Glutamatergic neuron (in vitro differentiated cells): ENCODE data around the gene PPFIBP1. TPM values are rescaled to one million over a fixed set of nuclear protein-coding genes. Genes with fewer than 3 reads are reported as not detected.

Experiments used
- DNase-seq: peaks from one replicate; pipeline ENCODE4 v3.0.0; 2022
- H3K27ac Mint-ChIP-seq: one replicate; pipeline ENCODE4 v1.8.0; 2020; ENCODE audit warnings: mild to moderate bottlenecking, mixed read lengths, inconsistent platforms; ENCODE audit not compliant: unreplicated experiment
- H3K27me3 Mint-ChIP-seq: one replicate; pipeline ENCODE4 v1.8.0; 2020; ENCODE audit warnings: mild to moderate bottlenecking, moderate library complexity, mixed read lengths, inconsistent platforms; ENCODE audit not compliant: unreplicated experiment
- H3K36me3 Mint-ChIP-seq: one replicate; pipeline ENCODE4 v1.8.0; 2020; ENCODE audit warnings: mild to moderate bottlenecking, mixed read lengths, inconsistent platforms; ENCODE audit not compliant: unreplicated experiment
- H3K4me1 Mint-ChIP-seq: one replicate; pipeline ENCODE4 v1.8.0; 2020; ENCODE audit warnings: mild to moderate bottlenecking, low read depth, mixed read lengths, inconsistent platforms; ENCODE audit not compliant: unreplicated experiment
- H3K4me3 Mint-ChIP-seq: one replicate; pipeline ENCODE4 v1.8.0; 2020; ENCODE audit warnings: mild to moderate bottlenecking, mixed read lengths, inconsistent platforms; ENCODE audit not compliant: unreplicated experiment
- H3K9me3 Mint-ChIP-seq: one replicate; pipeline ENCODE4 v1.8.0; 2020; ENCODE audit warnings: mild to moderate bottlenecking, moderate library complexity, mixed read lengths, inconsistent platforms; ENCODE audit not compliant: unreplicated experiment
- total RNA-seq: library from RNA; stranded (reverse); fragmentation: NEBNext Ultra II Directional; extraction: Animal tissue kit (Norgen Biotek cat#: 25700); gene quantifications from one replicate; pipeline ENCODE4 v1.2.1, GENCODE V29; 2021; ENCODE audit not compliant: unreplicated experiment
- TF ChIP-seq, protein P1 (sequence below): fragments of 200-600 bp; sonication (generic); IDR thresholded peaks from one replicate; pipeline ENCODE4 v1.5.0; 2021; ENCODE audit not compliant: partially characterized antibody, unreplicated experiment

The PPFIBP1 gene
- total RNA-seq, 1 donor from 2014 or later = 43.0 TPM

DNA sequence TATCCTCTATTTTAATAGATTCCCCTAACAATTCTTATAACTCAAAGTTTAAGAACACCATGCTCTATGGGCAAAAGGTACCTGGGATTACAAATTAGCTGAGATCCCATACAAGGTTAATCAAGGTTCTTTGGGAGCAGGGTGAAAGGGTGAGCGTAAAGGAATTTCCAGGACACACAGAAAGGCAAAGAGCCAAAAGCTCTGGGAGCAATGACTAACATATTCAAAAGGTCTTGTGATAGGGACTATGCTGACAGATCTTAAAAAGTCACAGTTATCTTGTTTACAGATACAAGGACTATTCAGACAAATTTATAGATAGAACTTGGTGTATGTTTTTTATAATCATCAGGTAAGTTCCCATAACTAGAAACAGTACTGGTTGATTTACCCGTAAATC is 19.5 kb upstream of the PPFIBP1 start:
- Mint-ChIP-seq H3K27me3 (no peaks in the 10 kb centered on the region), H3K4me3 (no peak overlapping the region), H3K4me1 (no peaks in the 10 kb centered on the region), H3K36me3 (no peaks in the 10 kb centered on the region), H3K27ac (no peak overlapping the region), H3K9me3 (no peaks in the 10 kb centered on the region)
- no peak for DNase-seq
- TF ChIP-seq, protein P1, sequence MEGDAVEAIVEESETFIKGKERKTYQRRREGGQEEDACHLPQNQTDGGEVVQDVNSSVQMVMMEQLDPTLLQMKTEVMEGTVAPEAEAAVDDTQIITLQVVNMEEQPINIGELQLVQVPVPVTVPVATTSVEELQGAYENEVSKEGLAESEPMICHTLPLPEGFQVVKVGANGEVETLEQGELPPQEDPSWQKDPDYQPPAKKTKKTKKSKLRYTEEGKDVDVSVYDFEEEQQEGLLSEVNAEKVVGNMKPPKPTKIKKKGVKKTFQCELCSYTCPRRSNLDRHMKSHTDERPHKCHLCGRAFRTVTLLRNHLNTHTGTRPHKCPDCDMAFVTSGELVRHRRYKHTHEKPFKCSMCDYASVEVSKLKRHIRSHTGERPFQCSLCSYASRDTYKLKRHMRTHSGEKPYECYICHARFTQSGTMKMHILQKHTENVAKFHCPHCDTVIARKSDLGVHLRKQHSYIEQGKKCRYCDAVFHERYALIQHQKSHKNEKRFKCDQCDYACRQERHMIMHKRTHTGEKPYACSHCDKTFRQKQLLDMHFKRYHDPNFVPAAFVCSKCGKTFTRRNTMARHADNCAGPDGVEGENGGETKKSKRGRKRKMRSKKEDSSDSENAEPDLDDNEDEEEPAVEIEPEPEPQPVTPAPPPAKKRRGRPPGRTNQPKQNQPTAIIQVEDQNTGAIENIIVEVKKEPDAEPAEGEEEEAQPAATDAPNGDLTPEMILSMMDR = no peak

DNA sequence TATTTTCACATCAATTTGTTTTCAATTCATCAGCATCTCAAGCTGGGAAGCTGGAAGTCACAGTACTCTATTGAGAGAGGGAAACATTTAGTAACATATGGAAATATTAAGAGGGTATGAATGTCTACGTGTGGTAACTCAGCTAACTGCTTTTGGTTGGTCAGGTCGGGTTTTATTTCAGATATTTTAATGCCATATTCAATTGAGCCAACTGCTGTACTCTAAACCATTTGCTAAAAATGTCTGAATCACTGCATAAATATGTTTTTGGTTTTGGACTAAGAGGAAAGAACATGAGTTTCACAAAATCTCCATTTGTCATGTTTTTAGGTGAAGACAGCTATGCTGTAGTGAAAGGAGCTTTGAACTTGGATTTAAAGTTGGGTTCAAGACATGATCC is 18.9 kb upstream of the PPFIBP1 start:
- H3K4me1 Mint-ChIP-seq = no peaks in the 10 kb centered on the region
- no peaks in the 10 kb centered on the region for H3K27me3 Mint-ChIP-seq
- no peak for DNase-seq
- no peak overlapping the region for H3K27ac Mint-ChIP-seq
- TF ChIP-seq, protein P1 = no peak
- H3K9me3 Mint-ChIP-seq = no peaks in the 10 kb centered on the region
- no peak overlapping the region for H3K4me3 Mint-ChIP-seq
- H3K36me3 Mint-ChIP-seq = no peaks in the 10 kb centered on the region

DNA sequence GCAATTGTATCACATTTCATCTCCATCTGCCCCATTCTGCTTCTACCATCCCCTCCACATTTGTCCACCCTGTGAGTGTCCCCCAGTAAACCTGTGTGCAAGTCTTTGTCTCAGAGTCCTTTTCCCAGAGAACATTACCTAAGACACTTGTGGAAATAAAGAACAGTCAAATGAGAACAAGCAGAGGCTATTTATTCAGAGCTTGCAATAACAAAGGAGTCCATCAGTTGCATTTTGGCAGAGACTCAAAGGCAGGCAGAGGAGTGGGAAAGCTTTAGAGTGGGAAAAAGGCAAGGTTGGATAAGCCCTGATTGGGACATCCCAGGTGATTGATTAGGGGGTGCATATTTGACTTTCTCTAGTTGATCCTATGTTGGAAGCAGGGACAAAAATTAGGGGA is 18.2 kb upstream of the PPFIBP1 start:
- Mint-ChIP-seq H3K27me3 (no peaks in the 10 kb centered on the region), H3K27ac (no peak overlapping the region), H3K4me1 (no peaks in the 10 kb centered on the region), H3K36me3 (no peaks in the 10 kb centered on the region), H3K9me3 (no peaks in the 10 kb centered on the region), H3K4me3 (no peak overlapping the region)
- TF ChIP-seq, protein P1 = no peak
- no peak for DNase-seq

DNA sequence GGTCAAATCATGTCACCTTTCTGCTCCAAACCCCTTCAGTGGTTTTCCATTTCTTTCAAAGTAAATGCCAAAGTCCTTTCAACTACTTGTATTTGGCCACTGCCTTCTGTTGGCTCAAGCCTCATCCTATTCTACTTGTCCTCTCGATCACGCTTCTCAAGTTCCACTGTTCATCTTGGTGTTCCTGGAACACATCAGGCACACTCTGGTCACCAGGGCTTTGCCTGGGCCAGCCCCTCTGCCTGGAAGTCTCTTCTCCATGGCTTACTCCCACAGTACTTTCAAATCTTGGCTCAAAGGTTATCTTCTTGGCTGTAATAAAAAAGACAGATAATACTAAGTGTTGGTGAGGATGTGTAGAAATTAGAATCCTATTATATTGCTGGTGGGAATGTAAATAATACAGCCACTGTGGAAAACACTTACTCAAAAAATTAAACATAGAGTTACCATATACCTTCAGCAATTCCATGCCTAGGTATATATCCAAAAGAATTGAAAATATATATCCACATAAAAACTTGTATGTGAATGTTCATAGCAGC is 17.3 kb upstream of the PPFIBP1 start:
- TF ChIP-seq, protein P1 = no peak
- H3K4me1 Mint-ChIP-seq = no peaks in the 10 kb centered on the region
- no peak overlapping the region for H3K27ac Mint-ChIP-seq
- no peak overlapping the region for H3K4me3 Mint-ChIP-seq
- H3K9me3 Mint-ChIP-seq = no peaks in the 10 kb centered on the region
- no peaks in the 10 kb centered on the region for H3K27me3 Mint-ChIP-seq
- DNase-seq = no peak
- H3K36me3 Mint-ChIP-seq = no peaks in the 10 kb centered on the region

DNA sequence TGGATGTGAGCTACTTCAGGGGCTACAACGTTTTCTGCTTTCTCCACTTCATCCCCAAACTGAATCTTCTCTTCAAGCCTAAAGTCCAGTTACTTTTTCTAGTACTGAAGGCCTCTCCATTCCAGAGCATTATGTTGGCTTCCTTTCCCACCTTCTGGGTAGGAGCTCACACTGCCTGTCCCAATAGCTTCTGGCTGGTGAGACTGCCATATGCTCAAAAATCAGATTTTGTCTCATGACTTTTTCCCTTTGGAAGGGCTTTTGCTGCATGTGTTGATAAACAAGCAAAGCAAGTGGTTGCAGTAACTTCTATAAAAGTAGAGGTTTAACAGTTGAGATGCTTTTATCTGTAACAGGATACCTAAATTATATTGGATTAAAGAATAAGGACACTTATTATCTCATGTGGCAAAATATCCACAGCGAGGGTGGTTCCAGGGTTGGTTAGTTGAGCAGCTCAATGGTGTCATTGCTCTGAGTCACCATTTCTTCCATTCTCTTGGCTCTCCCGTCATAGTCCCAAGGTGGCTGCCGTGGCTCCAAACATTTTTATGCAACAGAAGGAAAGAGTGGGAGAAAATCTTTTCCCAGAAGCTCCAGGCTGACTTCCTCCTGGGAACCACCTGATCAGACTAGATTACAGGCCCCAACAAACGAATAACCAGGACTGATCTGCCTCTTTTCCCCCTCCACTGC is 15.1 kb upstream of the PPFIBP1 start:
- no peaks in the 10 kb centered on the region for H3K4me1 Mint-ChIP-seq
- TF ChIP-seq, protein P1 = no peak
- no peak for DNase-seq
- H3K9me3 Mint-ChIP-seq = no peaks in the 10 kb centered on the region
- H3K4me3 Mint-ChIP-seq = no peak overlapping the region
- no peak overlapping the region for H3K27ac Mint-ChIP-seq
- no peaks in the 10 kb centered on the region for H3K36me3 Mint-ChIP-seq
- H3K27me3 Mint-ChIP-seq = no peaks in the 10 kb centered on the region
